ENCODE measurements around the gene RNF223.
"Not testable (repeated sequence)": the region's sequence is repeated elsewhere in the genome, so short reads cannot be mapped to it uniquely, and the experiment has no call there.

DNA sequence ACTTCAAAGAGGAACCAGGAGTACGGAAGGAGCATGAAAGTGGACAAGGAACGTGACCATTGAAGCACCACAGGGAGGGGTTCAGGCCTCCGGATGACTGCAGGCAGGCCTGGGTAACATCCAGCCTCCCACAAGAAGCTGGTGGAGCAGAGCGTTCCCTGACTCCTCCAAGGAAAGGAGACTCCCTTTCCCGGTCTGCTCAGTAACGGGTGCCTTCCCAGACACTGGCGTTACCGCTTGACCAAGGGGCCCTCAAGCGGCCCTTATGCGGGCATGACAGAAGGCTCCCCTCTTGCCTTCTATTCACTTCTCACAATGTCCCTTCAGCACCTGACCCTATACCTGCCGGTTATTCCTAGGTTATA, 8.2 kb downstream of the RNF223 start:
- TF ChIP-seq, protein P1, sequence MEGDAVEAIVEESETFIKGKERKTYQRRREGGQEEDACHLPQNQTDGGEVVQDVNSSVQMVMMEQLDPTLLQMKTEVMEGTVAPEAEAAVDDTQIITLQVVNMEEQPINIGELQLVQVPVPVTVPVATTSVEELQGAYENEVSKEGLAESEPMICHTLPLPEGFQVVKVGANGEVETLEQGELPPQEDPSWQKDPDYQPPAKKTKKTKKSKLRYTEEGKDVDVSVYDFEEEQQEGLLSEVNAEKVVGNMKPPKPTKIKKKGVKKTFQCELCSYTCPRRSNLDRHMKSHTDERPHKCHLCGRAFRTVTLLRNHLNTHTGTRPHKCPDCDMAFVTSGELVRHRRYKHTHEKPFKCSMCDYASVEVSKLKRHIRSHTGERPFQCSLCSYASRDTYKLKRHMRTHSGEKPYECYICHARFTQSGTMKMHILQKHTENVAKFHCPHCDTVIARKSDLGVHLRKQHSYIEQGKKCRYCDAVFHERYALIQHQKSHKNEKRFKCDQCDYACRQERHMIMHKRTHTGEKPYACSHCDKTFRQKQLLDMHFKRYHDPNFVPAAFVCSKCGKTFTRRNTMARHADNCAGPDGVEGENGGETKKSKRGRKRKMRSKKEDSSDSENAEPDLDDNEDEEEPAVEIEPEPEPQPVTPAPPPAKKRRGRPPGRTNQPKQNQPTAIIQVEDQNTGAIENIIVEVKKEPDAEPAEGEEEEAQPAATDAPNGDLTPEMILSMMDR (IDR thresholded peaks at IDR 0.05) = not testable (repeated sequence)
- not testable (repeated sequence) for TF ChIP-seq POLR2A (IDR thresholded peaks at IDR 0.05)

All from lower leg skin (tissue), 3 donors.